HG02763 (cell line): ENCODE results near the gene SAMHD1.
"Not testable (repeated sequence)": the region's sequence is repeated elsewhere in the genome, so short reads cannot be mapped to it uniquely, and the experiment has no call there.

Experiments used
- ATAC-seq: cut with Tn5 transposase; IDR thresholded peaks from one replicate; pipeline ENCODE4 v1.9.1; 2021; ENCODE audit warnings: mild to moderate bottlenecking, moderate library complexity; ENCODE audit not compliant: unreplicated experiment

The SAMHD1 gene

DNA sequence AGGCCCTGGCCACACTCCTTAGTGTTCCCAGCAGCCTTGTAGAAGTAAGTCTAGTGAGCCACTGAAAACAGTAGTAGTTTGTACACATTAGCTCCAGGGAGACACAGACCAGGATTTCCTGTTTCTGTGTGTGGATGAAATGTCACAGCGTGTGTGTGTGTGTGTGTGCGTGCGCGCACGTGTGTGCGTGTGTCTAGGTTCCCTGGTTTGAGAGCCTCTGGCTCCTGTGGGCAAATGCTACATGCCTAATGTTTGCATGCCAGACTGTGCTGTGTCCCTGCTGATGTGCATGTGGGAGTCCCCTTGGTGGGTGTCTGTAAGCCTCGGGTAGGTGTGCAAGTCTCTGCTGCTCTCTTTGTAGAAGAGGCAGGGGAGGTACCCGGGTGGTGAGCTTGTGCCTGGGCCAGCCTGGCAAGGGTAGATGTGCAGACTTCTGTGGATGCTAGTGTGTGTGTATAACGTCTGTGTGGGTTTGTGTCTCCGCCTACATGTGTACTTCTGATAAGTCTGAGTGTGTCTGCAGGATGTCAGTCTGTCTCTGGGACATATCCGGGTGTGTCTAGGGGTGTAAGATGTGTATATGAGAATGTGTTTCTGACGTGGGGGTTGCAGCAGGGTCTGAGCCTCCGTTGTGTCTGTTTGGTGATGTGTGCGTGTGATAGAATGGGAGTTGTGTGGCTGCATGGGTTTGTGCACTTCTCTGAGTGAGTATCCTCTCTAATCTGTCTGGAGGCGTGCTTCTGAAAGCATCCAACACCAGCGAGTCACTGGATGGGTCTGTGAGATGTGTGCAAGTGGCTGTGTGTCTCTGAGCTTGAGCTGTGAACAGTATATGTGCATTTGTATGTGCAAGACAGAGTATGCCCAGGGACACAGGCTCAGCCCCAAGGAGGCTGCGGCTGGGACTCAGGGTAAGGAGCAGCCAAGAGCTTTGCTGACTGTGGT lies 94.5 kb downstream of the SAMHD1 start:
- no peak for ATAC-seq

- no peak for ATAC-seq
Observed at GRCh38 chr20:36856195-36856594, 95.3 kb downstream of the SAMHD1 start.

DNA sequence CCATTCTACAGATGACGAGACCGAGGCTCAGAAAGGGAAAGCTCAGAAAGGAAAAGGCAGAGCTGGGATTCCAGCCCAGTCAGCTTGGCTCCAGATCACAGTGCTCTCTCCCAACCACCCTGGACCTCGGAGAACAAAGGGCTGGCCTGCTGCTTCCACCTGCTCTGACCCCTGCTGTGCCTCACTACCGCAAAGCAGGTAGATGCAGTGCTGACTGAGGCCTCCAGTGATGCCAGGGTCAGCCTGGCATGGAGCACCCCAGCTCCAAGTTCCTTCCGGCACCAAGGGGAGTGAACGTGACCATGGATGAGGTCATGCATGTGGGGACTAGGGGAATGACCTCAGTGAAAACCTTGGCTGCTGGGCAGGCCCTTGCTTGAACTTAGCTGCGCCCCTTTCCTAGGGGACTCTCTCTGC lies 96.3 kb downstream of the SAMHD1 start:
- no peak for ATAC-seq

DNA sequence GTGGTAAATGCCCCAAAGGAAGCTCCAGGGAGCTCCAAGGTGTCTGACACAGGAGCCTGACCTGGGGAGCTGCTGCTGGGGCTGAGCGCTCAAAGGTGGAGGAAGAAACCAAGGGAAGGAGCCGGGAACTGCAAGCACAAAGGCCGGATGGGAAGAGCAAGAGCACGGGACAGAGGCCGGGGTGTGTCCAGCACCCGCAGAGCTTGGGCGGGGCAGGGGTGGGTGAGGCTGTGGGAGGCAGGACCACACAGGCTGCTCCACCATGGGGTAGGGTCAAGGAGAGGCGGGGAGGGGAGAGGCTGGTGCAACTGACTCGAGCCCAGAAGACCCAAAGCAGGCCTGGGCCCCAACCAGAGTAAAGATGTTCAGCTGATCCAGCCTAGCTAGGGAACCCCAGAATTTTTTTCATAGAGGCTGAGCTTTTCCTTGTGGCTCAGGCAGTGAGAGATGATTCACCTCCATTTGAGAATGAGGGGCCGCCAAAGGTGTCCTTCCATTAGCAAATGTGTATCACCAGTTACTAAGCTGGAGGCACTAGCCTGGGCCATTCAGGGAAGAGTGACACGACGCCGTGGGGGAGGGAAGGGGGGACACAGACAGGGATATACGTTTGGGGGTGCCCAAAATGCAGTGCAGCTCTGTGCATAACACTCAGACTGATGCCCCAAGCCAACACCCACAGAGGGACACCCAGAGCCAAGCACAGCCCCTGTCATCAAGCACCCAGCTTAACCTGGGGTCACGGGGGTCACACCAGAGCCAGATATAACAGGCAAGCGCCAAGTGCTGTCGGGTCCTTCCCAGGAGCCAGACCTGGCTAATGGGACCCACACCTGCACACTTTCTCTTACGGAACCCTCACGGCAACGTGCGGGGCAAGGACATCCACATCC lies 96.9 kb downstream of the SAMHD1 start:
- no peak for ATAC-seq

DNA sequence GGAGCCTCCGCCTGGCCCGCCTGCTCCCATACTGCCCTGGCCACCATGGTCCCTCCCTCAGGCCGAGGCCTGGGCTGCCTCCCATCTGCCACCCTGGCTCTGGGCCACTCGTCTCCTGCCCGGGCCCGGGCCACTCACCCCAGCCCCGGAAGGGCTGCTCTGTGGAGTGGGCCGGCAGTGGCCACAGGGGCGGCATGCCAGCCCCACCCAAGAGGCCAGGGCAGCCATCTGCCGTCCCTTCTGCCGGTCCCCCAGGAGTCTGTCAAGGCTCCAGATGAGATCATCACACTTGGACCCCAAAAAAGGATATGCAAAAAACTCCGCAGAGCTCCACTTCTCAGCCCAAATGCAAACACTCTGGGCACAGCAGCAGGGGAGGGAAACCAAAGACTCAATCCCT lies 99.3 kb downstream of the SAMHD1 start:
- ATAC-seq: no peak

DNA sequence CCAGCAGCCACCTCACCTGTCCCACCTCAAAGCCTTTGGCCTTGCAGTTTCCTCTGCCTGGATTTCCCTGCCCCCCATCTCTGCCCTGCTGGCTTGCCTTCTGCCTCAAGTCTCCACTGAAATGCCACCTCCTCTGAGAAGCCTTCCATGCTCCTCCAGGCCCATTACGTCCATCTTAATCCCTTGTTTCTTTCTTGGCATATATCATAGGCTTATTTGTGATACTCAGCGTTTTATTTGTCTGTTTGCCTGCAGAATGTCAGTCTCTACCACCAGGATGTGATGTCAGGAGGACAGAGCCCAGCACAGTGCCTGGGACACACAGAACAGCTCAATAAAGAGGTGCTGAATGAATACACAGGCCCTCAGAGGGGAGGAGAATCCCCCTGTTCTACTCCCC lies 100.0 kb downstream of the SAMHD1 start:
- ATAC-seq: no peak

DNA sequence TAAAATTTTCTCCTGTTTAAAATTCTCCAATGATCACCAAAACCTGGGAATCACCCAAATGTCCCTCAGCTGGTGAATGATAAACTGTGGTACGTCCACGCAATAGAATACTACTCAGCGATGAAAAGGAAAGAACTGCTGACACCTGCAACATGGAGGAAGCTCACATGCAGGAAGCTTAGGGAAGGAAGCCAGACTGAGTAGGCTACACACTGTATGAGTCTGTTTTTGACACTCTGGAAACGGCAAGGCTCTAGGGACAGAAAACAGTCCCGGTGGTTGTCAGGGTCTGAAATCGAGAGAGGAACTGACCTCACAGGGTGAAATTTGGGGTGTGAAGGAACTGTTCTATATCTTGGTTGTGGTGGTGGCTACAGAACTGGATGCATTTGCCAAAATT lies 100.7 kb downstream of the SAMHD1 start:
- ATAC-seq: no peak

- no peak for ATAC-seq
Observed at GRCh38 chr20:36849333-36850065, 102.0 kb downstream of the SAMHD1 start.

GRCh38 chr20:36848677-36849076 lies 102.8 kb downstream of the SAMHD1 start:
- ATAC-seq: no peak

GRCh38 chr20:36848078-36848660 lies 103.3 kb downstream of the SAMHD1 start:
- no peak for ATAC-seq

- no peak for ATAC-seq
Observed at GRCh38 chr20:36847710-36848040, 103.8 kb downstream of the SAMHD1 start.

GRCh38 chr20:36847009-36847709 lies 104.3 kb downstream of the SAMHD1 start:
- no peak for ATAC-seq

DNA sequence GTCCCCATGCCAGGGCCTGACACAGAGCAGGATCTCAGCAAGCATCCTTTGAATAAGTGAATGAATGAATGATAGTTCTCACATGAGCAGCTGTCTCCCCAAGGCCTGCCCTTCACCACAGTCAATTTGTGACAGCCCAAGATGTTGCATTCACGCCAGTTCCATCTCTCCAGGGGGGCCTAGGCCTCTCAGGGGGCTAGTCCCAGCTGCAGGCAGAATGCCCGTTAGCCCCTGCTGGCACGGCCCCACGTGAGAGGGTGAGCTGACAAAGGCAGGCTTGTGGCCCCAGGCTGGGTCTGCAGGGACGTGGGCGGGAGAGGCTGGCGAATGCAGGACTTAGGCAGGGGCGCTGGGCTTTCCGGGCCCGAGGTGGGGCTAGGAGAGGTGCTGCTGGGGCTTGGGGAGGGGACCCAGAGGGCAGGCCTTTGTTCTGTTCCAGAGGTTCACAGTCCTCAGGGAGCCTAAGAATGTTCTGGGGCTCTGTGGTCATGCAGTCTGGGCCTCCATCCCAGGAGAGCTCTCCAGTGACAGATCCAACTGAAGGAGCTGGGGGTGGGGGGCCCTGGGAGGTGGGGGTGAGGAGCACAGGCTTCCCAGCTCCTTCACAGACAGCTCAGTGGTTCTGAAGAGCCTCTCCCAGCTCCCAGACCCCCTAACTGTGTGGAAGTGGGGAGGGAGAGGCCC lies 106.1 kb downstream of the SAMHD1 start:
- ATAC-seq: no peak

- ATAC-seq: not testable (repeated sequence)
Observed at GRCh38 chr20:36841030-36841429, 110.5 kb downstream of the SAMHD1 start.
